Astrocyte of the cerebellum (primary cell): ENCODE results near the gene UBE2G2.

Experiments
- DNase-seq: peaks from one replicate; pipeline ENCODE4 v3.0.0-alpha.2; 2011; ENCODE audit warnings: low read depth
- H3K4me3 ChIP-seq: 2 replicates; pipeline ENCODE4 v1.5.1; 2011; ENCODE audit warnings: mild to moderate bottlenecking, low read depth, low read length, moderate library complexity
- CTCF ChIP-seq: IDR thresholded peaks from 2 replicates; pipeline ENCODE4 v1.5.1; 2012; ENCODE audit warnings: low read length, low read depth, moderate library complexity, mild to moderate bottlenecking; ENCODE audit errors: missing control alignments
- in situ Hi-C: cut with HindIII; loops from 2 replicates; pipeline ENCODE4 v1.10.0; 2017; ENCODE audit warnings: low sequenced_read_pairs

UBE2G2 gene

GRCh38 chr21:44778094-44778493, 23.5 kb downstream of the UBE2G2 start:
- no peak for TF ChIP-seq CTCF
- no peak for DNase-seq
- in situ Hi-C loops = no loop called here
- no peak overlapping the region for H3K4me3 ChIP-seq

DNA sequence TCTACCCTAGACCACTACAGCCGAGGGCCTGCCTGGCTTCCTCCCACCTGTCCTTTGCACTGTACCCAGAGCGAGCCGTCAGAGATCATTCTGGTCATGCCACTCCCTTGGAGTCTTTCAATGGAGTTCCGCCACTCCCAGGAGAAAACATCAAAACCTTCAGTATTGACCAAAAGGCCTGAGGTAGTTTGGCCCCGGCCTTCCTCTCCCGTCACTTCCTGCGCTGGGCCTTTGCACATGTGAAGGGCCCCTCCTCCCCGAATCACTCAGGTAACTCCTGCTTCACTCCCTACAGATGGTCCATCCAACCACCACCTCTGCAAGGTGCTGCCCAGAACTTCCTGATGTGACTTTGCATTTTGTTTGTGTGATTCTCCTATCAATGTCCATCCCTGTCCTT, 26.6 kb downstream of the UBE2G2 start:
- H3K4me3 ChIP-seq = no peak overlapping the region
- DNase-seq = no peak
- in situ Hi-C loops = no loop called here
- no peak for TF ChIP-seq CTCF

GRCh38 chr21:44773291-44773932, 28.2 kb downstream of the UBE2G2 start:
- in situ Hi-C loops = no loop called here
- TF ChIP-seq CTCF = no peak
- DNase-seq = no peak
- no peak overlapping the region for H3K4me3 ChIP-seq

DNA sequence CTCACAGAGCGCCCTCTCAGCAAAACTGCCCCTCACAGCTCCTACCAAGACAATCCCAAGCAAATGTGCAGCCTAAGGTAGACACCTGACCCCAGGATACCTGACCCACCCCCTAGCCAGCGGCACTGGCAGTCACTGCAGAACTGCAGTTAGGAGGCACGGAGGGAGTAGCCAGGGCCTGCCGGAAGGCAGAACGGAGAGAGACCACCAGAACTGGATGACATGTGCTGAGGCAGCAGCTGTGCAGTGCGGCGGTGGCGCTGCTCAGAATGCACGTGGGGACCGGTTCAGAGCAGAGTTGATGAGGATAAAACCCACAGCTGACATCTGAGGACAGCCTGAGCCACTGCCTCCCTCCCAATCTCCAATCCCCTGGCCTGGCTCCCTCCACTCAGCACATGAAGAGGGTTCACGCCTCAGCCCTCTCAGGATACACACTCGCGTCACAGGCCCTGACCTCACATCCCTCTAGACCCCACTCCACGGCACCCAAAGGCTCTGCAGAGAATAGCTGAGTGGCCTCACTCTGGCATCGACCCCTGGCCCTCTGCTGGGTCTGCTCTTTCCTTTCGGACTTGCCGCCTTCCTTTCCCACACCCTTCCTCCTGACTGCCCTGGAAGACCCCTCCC, 29.6 kb downstream of the UBE2G2 start:
- H3K4me3 ChIP-seq = no peak overlapping the region
- no peak for DNase-seq
- no peak for TF ChIP-seq CTCF
- in situ Hi-C loops = no loop called here

GRCh38 chr21:44767834-44768831, 33.5 kb downstream of the UBE2G2 start:
- DNase-seq = no peak
- no peak for TF ChIP-seq CTCF
- in situ Hi-C loops = no loop called here
- no peak overlapping the region for H3K4me3 ChIP-seq

DNA sequence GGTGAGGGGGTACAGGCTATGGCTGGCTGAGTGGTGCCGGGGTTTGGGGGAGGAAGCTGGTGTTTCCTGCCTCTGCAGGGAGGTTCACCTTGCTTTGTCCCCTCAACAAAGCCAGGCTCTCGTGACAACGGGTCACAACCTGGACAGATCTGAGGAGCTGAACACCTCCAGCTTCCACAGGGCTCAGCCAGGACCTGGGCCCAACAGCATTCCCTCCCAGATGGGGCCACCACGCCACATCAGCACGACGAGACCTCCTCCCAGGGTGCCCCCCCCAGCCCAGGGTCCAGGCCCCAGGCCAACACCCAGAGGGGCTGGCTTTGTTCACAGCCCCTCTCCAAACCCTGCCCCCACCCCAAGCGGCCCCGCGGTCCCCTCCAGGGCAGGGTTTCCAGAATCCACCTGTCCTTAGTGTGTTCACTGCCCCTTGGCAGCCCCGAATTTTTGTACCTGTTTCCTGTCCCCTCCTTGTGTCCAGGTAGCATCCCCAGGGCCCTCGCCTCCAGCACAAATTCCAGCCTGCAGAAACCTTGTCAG, 34.7 kb downstream of the UBE2G2 start:
- no peak overlapping the region for H3K4me3 ChIP-seq
- DNase-seq = no peak
- in situ Hi-C loops = no loop called here
- no peak for TF ChIP-seq CTCF
